Testis (tissue), 2 donors: ENCODE results near the gene METTL27.

Source experiments
- CTCF ChIP-seq, 3 experiments: fragments of 450-650 bp in 2 of 3; fragments of 200-600 bp in 1 of 3; sonication (generic) in 1 of 3; IDR thresholded peaks; one replicate each; pipeline ENCODE4 v1.5.1; 2016 to 2019; ENCODE audit warnings: antibody characterized with exemption in 3 of 3, mild to moderate bottlenecking in 2 of 3, moderate library complexity in 1 of 3
- POLR2A ChIP-seq: fragments of 450-650 bp; IDR thresholded peaks from one replicate; pipeline ENCODE4 v1.6.1; 2017; ENCODE audit warnings: antibody characterized with exemption, mild to moderate bottlenecking, moderate library complexity

GRCh38 chr7:73830681-73831583 is 11.4 kb downstream of the METTL27 start, which contains the start of gene CLDN4:
- no peak for TF ChIP-seq POLR2A
- no peak for TF ChIP-seq CTCF (IDR thresholded peaks at IDR 0.05)
